GM23338 (cell line): ENCODE data around the gene KRTAP10-1.

ENCODE experiments used
- CREB1 ChIP-seq: fragments of 250-450 bp; sonication (Bioruptor Pico); IDR thresholded peaks from 2 replicates; pipeline ENCODE4 v1.5.0; 2020; ENCODE audit warnings: low read depth, mild to moderate bottlenecking, moderate library complexity
- ETS1 ChIP-seq: IDR thresholded peaks from 2 replicates; pipeline ENCODE4 v1.6.1; 2016; ENCODE audit warnings: antibody characterized with exemption
- EZH2 ChIP-seq: fragments of 200-600 bp; sonication (generic); IDR thresholded peaks from one replicate; pipeline ENCODE4 v1.8.0; 2017; ENCODE audit warnings: antibody characterized with exemption, mild to moderate bottlenecking, low read depth; ENCODE audit not compliant: unreplicated experiment
- EZH2phosphoT487 ChIP-seq: fragments of 200-600 bp; sonication (generic); IDR thresholded peaks from one replicate; pipeline ENCODE4 v1.8.1; 2018; ENCODE audit warnings: antibody characterized with exemption; ENCODE audit not compliant: unreplicated experiment
- JUNB ChIP-seq: IDR thresholded peaks from one replicate; pipeline ENCODE4 v1.6.1; 2016; ENCODE audit warnings: antibody characterized with exemption; ENCODE audit not compliant: unreplicated experiment
- POLR2AphosphoS5 ChIP-seq: IDR thresholded peaks from 2 replicates; pipeline ENCODE4 v1.6.1; 2016; ENCODE audit warnings: antibody characterized with exemption, low read depth
- REST ChIP-seq: IDR thresholded peaks from one replicate; pipeline ENCODE4 v1.6.1; 2018; ENCODE audit warnings: antibody characterized with exemption; ENCODE audit not compliant: unreplicated experiment
- STAT1 ChIP-seq: IDR thresholded peaks from one replicate; pipeline ENCODE4 v1.6.1; 2016; ENCODE audit warnings: antibody characterized with exemption; ENCODE audit not compliant: unreplicated experiment
- ZNF331 ChIP-seq: fragments of 250-450 bp; sonication (Bioruptor Pico); IDR thresholded peaks from 2 replicates; pipeline ENCODE4 v1.5.0; 2020; ENCODE audit warnings: low read depth, mild to moderate bottlenecking, moderate library complexity
- TF ChIP-seq, protein P1 (sequence below), 2 experiments: fragments of 200-600 bp in 1 of 2; sonication (generic) in 1 of 2; conservative IDR thresholded peaks; 2 replicates each; pipeline versions ENCODE4 v1.5.1 to v1.6.1; 2016 to 2017; ENCODE audit warnings: antibody characterized with exemption in 2 of 2, low read depth in 2 of 2, mild to moderate bottlenecking in 2 of 2, moderate library complexity in 1 of 2

GRCh38 chr21:44502171-44502958, 37.6 kb downstream of the KRTAP10-1 start:
- TF ChIP-seq, protein P1, sequence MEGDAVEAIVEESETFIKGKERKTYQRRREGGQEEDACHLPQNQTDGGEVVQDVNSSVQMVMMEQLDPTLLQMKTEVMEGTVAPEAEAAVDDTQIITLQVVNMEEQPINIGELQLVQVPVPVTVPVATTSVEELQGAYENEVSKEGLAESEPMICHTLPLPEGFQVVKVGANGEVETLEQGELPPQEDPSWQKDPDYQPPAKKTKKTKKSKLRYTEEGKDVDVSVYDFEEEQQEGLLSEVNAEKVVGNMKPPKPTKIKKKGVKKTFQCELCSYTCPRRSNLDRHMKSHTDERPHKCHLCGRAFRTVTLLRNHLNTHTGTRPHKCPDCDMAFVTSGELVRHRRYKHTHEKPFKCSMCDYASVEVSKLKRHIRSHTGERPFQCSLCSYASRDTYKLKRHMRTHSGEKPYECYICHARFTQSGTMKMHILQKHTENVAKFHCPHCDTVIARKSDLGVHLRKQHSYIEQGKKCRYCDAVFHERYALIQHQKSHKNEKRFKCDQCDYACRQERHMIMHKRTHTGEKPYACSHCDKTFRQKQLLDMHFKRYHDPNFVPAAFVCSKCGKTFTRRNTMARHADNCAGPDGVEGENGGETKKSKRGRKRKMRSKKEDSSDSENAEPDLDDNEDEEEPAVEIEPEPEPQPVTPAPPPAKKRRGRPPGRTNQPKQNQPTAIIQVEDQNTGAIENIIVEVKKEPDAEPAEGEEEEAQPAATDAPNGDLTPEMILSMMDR (conservative IDR thresholded peaks at IDR 0.05; ENCODE audit: low read depth in 2 of 2) = no peak
- TF ChIP-seq EZH2 = no peak
- no peak for TF ChIP-seq POLR2AphosphoS5
- TF ChIP-seq REST = no peak
- TF ChIP-seq EZH2phosphoT487 = no peak
- TF ChIP-seq CREB1 (CRISPR knock-in tag) = no peak
- no peak for TF ChIP-seq STAT1
- no peak for TF ChIP-seq JUNB
- no peak for TF ChIP-seq ETS1
- TF ChIP-seq ZNF331 (CRISPR knock-in tag) = no peak
